ACHN (cell line): Measurements from ENCODE around the gene ABCG5.

Source experiments
- DNase-seq: peaks from one replicate; pipeline ENCODE4 v3.0.0-alpha.2; 2015
- in situ Hi-C: cut with HindIII; loops from 2 replicates; pipeline ENCODE4 v1.10.0; 2017; ENCODE audit warnings: low sequenced_read_pairs, low pct_ligation_motif_present, low pct_unique_long_range_greater_than_20kb

Gene ABCG5

GRCh38 chr2:43838560-43839267 lies at the start of gene ABCG5, which contains the start of gene ABCG8:
Gene ABCG5, minus strand, starts transcription at chr2:43838839. Its CDS starts 160 bp downstream, at chr2:43838679.
Gene ABCG8, plus strand, starts transcription at chr2:43838971. Its CDS starts 83 bp downstream, at chr2:43839054.
- in situ Hi-C loops, result no loop called here

GRCh38 chr2:43887176-43887575 lies 48.5 kb upstream of the ABCG5 start:
- DNase-seq, result no peak
- in situ Hi-C loops, result no loop called here

More at GRCh38 chr2:43838560-43839267, at the start of gene ABCG5, which contains the start of gene ABCG8:
- DNase-seq, result no peak

- no peak for DNase-seq
- in situ Hi-C loops, result no loop called here
Measured at GRCh38 chr2:43885132-43885632, 46.5 kb upstream of the ABCG5 start.

GRCh38 chr2:43884689-43885088 lies 46.0 kb upstream of the ABCG5 start:
- in situ Hi-C loops, result no loop called here
- DNase-seq, result no peak

DNA sequence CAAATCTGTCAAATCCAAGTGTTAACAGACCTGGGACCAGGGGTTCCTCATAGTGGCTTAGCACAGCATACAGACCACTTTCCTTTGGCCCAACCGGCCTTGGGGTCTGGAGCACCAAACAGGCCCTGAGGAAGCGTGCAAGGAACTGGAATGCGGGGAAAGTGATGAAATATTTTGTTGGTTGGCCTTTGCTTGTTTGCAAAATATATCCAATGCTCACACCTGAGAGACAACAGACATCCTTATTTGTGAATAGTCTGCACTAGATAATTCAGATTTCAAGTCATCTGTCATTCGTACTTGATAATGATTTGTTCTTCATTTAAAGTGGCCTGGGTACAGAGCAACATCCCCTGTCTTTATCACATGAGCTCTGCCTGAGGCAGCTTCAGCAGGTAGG lies 43.7 kb upstream of the ABCG5 start:
- DNase-seq, result no peak
- in situ Hi-C loops, result no loop called here

GRCh38 chr2:43880952-43881351 lies 42.3 kb upstream of the ABCG5 start:
- in situ Hi-C loops, result no loop called here
- no peak for DNase-seq

GRCh38 chr2:43880471-43880870 lies 41.8 kb upstream of the ABCG5 start:
- in situ Hi-C loops, result no loop called here
- no peak for DNase-seq

DNA sequence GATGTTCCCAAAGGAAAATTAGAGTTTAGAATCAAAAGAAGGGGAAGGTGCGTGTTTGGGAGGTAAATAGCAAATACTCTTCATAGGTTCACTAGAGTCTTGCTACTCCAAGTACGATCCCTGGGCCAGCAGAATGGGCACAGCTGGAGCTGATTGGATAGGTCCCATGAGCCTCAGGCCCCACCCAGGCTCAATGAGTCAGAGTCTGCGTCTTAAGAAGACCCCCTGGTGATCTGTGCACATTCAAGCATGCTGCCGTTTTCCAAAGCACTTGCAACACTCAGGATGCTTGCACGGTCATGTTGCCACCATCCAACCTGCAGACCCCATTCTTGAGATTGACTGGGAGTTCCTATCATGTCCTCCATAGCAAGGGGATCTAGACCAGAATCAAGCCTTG lies 40.6 kb upstream of the ABCG5 start:
- in situ Hi-C loops, result no loop called here
- DNase-seq, result no peak

GRCh38 chr2:43877782-43878464 lies 39.3 kb upstream of the ABCG5 start:
- peak; percentile 67 for DNase-seq
- in situ Hi-C loops, result no loop called here

GRCh38 chr2:43874776-43875451 lies 36.3 kb upstream of the ABCG5 start:
- in situ Hi-C loops, result no loop called here
- no peak for DNase-seq

- in situ Hi-C loops, result no loop called here
- no peak for DNase-seq
Measured at GRCh38 chr2:43872151-43872550, 33.5 kb upstream of the ABCG5 start.

DNA sequence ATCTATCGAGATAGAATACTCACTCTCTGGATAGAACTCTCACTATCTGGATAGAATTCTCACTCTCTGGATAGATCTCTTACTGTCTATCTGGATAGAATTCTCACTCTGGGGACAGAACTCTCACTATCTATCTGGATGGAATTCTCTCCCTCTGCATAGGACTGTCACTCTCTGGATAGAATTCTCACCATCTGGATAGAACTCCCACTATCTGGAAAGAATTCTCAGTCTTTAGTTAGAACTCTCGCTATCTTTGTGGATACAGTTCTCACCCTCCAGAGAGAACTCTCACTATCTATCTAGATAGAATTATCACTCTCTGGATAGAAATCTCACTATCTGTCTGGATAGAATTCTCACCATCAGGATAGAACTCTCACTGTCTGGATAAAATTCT lies 16.7 kb upstream of the ABCG5 start:
- in situ Hi-C loops, result no loop called here
- no peak for DNase-seq

- no peak for DNase-seq
- in situ Hi-C loops, result no loop called here
Measured at GRCh38 chr2:43854671-43855070, 16.0 kb upstream of the ABCG5 start.

- in situ Hi-C loops, result no loop called here
Measured at GRCh38 chr2:43853141-43854081, 14.8 kb upstream of the ABCG5 start.

DNA sequence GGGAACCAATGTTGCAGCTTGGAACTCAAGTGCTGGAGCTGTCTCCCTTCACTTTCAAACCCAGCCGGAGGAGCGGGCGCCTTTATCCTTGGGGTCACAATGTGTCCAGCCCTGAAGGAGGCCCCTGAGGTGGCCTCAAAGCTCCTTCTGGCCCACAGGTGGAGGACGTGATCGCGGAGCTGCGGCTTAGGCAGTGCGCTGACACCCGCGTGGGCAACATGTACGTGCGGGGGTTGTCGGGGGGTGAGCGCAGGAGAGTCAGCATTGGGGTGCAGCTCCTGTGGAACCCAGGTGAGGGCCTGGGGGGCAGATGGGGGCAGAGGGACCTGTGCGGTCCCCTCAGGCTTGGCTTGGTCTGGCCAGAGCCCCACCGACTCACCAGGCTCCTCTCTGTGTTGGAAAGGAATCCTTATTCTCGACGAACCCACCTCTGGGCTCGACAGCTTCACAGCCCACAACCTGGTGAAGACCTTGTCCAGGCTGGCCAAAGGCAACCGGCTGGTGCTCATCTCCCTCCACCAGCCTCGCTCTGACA lies 13.6 kb upstream of the ABCG5 start:
- DNase-seq, result no peak
- in situ Hi-C loops, result no loop called here

More at GRCh38 chr2:43853141-43854081, 14.8 kb upstream of the ABCG5 start:
- DNase-seq, result no peak

DNA sequence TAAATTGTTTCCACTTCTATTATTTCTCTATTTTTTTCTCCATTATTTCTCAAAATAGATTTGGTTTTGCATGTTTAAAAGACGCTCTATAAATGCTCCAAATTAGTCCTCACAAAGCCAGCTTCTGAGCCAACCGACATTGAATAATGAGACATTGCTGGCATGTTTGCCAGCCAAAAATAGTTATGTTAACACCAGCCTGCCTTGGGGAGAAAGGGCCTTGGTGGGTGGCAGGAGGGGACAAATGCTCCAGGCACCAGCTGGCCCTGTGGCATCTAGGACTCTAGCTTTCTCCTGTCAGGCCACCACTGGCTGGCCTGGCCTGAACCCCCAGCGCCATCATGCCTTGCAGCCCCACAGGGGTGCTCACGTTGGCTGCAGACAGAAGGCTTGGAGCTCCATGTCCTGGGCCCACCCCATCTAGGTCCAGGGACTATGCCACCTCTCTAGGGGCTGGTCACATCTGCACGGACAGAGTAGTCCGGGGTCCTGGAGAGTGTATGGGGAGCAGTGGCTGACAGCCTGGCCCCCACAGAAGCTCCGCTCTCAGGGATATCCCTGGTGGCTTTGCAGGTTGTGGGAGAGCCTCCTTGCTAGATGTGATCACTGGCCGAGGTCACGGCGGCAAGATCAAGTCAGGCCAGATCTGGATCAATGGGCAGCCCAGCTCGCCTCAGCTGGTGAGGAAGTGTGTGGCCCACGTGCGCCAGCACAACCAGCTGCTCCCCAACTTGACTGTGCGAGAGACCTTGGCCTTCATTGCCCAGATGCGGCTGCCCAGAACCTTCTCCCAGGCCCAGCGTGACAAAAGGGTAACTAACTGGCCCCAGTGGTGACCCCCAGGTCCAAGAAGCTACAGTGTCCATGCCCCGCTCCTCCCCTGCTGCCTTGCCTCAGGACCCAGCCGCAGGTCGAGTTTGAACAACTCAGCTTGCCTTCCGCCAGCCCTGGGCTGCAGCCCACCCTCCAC lies 12.7 kb upstream of the ABCG5 start:
- in situ Hi-C loops, result no loop called here
- DNase-seq, result no peak

GRCh38 chr2:43848214-43848613 lies 9.6 kb upstream of the ABCG5 start:
- no peak for DNase-seq
- in situ Hi-C loops, result no loop called here
